GM12878 (cell line): Measurements from ENCODE around the gene MLEC. TPM values are rescaled to one million over a fixed set of nuclear protein-coding genes. Genes with fewer than 3 reads are reported as not detected.
A peak's percentile ranks its signal among the peaks of the same experiment; 100 is the strongest.

ENCODE experiments used
- ATAC-seq: fragments of 200-7000 bp; cut with Tn5 transposase; 3 replicates; pipeline ENCODE4 v1.9.1; 2020; ENCODE audit warnings: mild to moderate bottlenecking, moderate library complexity
- BruUV-seq: library from RNA; stranded (reverse); fragments of 400-500 nt; replicated peaks from 2 replicates; lab custom pipeline; 2021; lab: Mats Ljungman, UMichigan
- CTCF ChIA-PET: fragments of 300-600 bp; sonication (Branson Sonifier 250); formaldehyde crosslinking; extraction: SDS; loops from one replicate; lab custom pipeline; 2021; ENCODE audit warnings: inconsistent platforms; lab: Yijun Ruan, JAX
- POLR2A ChIA-PET: fragments of 350-600 bp; formaldehyde crosslinking; extraction: SDS; loops from one replicate; lab custom pipeline; 2021; ENCODE audit warnings: inconsistent platforms; lab: Charles Lee
- RAD21 ChIA-PET: fragments of 300-600 bp; sonication (Branson Sonifier 250); formaldehyde crosslinking; loops from one replicate; lab custom pipeline; 2023; ENCODE audit warnings: antibody characterized with exemption; ENCODE audit not compliant: unreplicated experiment; lab: Charles Lee
- SMC1A ChIA-PET: fragments of 300-600 bp; sonication (Branson Sonifier 250); formaldehyde crosslinking; loops from one replicate; lab custom pipeline; 2023; ENCODE audit not compliant: unreplicated experiment, uncharacterized antibody; lab: Charles Lee
- DNase-seq: peaks from one replicate; pipeline ENCODE4 v3.0.0-alpha.2; 2011; ENCODE audit warnings: low read depth, low spot score
- FAIRE-seq: peaks from 3 replicates; lab custom pipeline; 2011; peaks lifted over from hg19 to GRCh38; lab: Jason Lieb, UNC
- H2AFZ ChIP-seq: 2 replicates; pipeline ENCODE4 v1.6.0; 2011; ENCODE audit warnings: low read depth, low read length, control low read depth; ENCODE audit not compliant: control insufficient read depth
- H3K27ac ChIP-seq: 2 replicates; pipeline ENCODE4 v1.5.1; 2011; ENCODE audit warnings: control low read depth; ENCODE audit not compliant: control insufficient read depth, insufficient read depth
- H3K27me3 ChIP-seq, 2 experiments: replicated peaks in 1 of 2; 2 replicates each; pipeline versions ENCODE4 v1.6.0 to v1.6.1; 2011; ENCODE audit warnings: low read length in 1 of 2; ENCODE audit not compliant: control insufficient read depth in 2 of 2, insufficient read depth in 2 of 2
- H3K36me3 ChIP-seq, 2 experiments: 2 replicates each; pipeline ENCODE4 v1.5.1; 2011; ENCODE audit warnings: low read length in 1 of 2; ENCODE audit not compliant: control insufficient read depth in 2 of 2, insufficient read depth in 2 of 2
- H3K4me1 ChIP-seq: 2 replicates; pipeline ENCODE4 v1.6.1; 2011; ENCODE audit warnings: mild to moderate bottlenecking, low read length, moderate library complexity, mixed read lengths; ENCODE audit not compliant: control insufficient read depth, insufficient read depth
- H3K4me2 ChIP-seq: 2 replicates; pipeline ENCODE4 v1.6.0; 2011; ENCODE audit warnings: control low read depth; ENCODE audit not compliant: control insufficient read depth, insufficient read depth
- H3K4me3 ChIP-seq: fragments of 200-600 bp; sonication (generic); 2 replicates; pipeline ENCODE4 v1.5.1; 2016
- H3K79me2 ChIP-seq: 2 replicates; pipeline ENCODE4 v1.6.0; 2011; ENCODE audit warnings: low read length; ENCODE audit not compliant: control insufficient read depth, insufficient read depth
- H3K9ac ChIP-seq: 2 replicates; pipeline ENCODE4 v1.8.0; 2011; ENCODE audit warnings: low read length, control low read depth, mixed read lengths; ENCODE audit not compliant: control insufficient read depth, insufficient read depth
- H3K9me3 ChIP-seq: replicated peaks from 3 replicates; pipeline ENCODE4 v1.5.1; 2011; ENCODE audit warnings: mild to moderate bottlenecking, low read length; ENCODE audit not compliant: control insufficient read depth, insufficient read depth
- H4K20me1 ChIP-seq: 2 replicates; pipeline ENCODE4 v1.6.0; 2011; ENCODE audit not compliant: control insufficient read depth, insufficient read depth
- CBX3 ChIP-seq: fragments of 200-600 bp; sonication (generic); IDR thresholded peaks from 2 replicates; pipeline ENCODE4 v1.6.1; 2016; ENCODE audit warnings: low read depth, borderline replicate concordance
- EED ChIP-seq: sonication (generic); IDR thresholded peaks from 2 replicates; pipeline ENCODE4 v1.6.1; 2016; ENCODE audit warnings: antibody characterized with exemption, low read depth
- EGR1 ChIP-seq, 2 experiments: IDR thresholded peaks; 1 replicate in 1 of 2; 2 replicates in 1 of 2; pipeline ENCODE4 v1.6.1; 2011 to 2012; ENCODE audit warnings: low read depth in 2 of 2, low read length in 2 of 2, borderline replicate concordance in 1 of 2, mild to moderate bottlenecking in 1 of 2, moderate library complexity in 1 of 2
- ESRRA ChIP-seq: IDR thresholded peaks from 2 replicates; pipeline ENCODE4 v1.6.1; 2012; ENCODE audit warnings: mild to moderate bottlenecking, low read length, improper control_type of control experiment
- IKZF2 ChIP-seq, 2 experiments: fragments of 450-650 bp; IDR thresholded peaks; 2 replicates each; pipeline ENCODE4 v1.6.1; 2017; ENCODE audit warnings: mild to moderate bottlenecking in 2 of 2, moderate library complexity in 2 of 2
- JUNB ChIP-seq: IDR thresholded peaks from 2 replicates; pipeline ENCODE4 v1.6.1; 2016; ENCODE audit warnings: antibody characterized with exemption, mild to moderate bottlenecking
- MEF2A ChIP-seq: IDR thresholded peaks from 2 replicates; pipeline ENCODE4 v1.6.1; 2011; ENCODE audit warnings: low read depth, mild to moderate bottlenecking, low read length, moderate library complexity; ENCODE audit not compliant: insufficient read depth
- NR2C1 ChIP-seq: fragments of 450-650 bp; IDR thresholded peaks from 2 replicates; pipeline ENCODE4 v1.6.1; 2017; ENCODE audit warnings: antibody characterized with exemption, mild to moderate bottlenecking, moderate library complexity
- PAX5 ChIP-seq: IDR thresholded peaks from 2 replicates; pipeline ENCODE4 v1.6.1; 2011; ENCODE audit warnings: low read depth, low read length, borderline replicate concordance
- PML ChIP-seq: IDR thresholded peaks from 2 replicates; pipeline ENCODE4 v1.6.1; 2012; ENCODE audit warnings: low read length, inconsistent platforms
- SMAD1 ChIP-seq: fragments of 450-650 bp; IDR thresholded peaks from 2 replicates; pipeline ENCODE4 v1.6.1; 2018; ENCODE audit warnings: mild to moderate bottlenecking, low read depth; ENCODE audit not compliant: partially characterized antibody
- SMAD5 ChIP-seq: IDR thresholded peaks from 2 replicates; pipeline ENCODE4 v1.6.1; 2016; ENCODE audit warnings: antibody characterized with exemption, low read depth
- SMARCA5 ChIP-seq: fragments of 450-650 bp; IDR thresholded peaks from 2 replicates; pipeline ENCODE4 v1.6.1; 2017; ENCODE audit warnings: mild to moderate bottlenecking
- SPI1 ChIP-seq: IDR thresholded peaks from 2 replicates; pipeline ENCODE4 v1.6.1; 2011; ENCODE audit warnings: low read depth, mild to moderate bottlenecking, low read length, moderate library complexity, borderline replicate concordance; ENCODE audit not compliant: insufficient read depth
- TBL1XR1 ChIP-seq: IDR thresholded peaks from 2 replicates; pipeline ENCODE4 v1.6.1; 2012; ENCODE audit warnings: low read depth, low read length, improper control_type of control experiment
- USF1 ChIP-seq: IDR thresholded peaks from 2 replicates; pipeline ENCODE4 v1.6.1; 2011; ENCODE audit warnings: borderline replicate concordance, low read depth, mild to moderate bottlenecking, moderate library complexity, mixed read lengths, low read length; ENCODE audit not compliant: insufficient read depth; ENCODE audit errors: extremely low read length
- WRNIP1 ChIP-seq: IDR thresholded peaks from 2 replicates; pipeline ENCODE4 v1.6.1; 2011; ENCODE audit warnings: low read depth, low read length, improper control_type of control experiment, borderline replicate concordance
- ZNF217 ChIP-seq: fragments of 450-650 bp; IDR thresholded peaks from 2 replicates; pipeline ENCODE4 v1.6.1; 2017; ENCODE audit warnings: antibody characterized with exemption, mild to moderate bottlenecking
- WGBS: methylation state at CpG from one replicate; pipeline ENCODE4 v1.1.6; 2016; ENCODE audit warnings: low lambda C conversion rate; ENCODE audit not compliant: insufficient replicate concordance, insufficient coverage; ENCODE audit errors: missing lambda C conversion rate; 5-methylcytosine and 5-hydroxymethylcytosine counted together
- in situ Hi-C: fragments of 300-500 bp; cut with MboI; formaldehyde crosslinking; loops from 9 replicates; pipeline ENCODE4 v1.14.3; 2018; ENCODE audit warnings: mixed read lengths
- intact Hi-C: fragments of 100-400 bp; cut with micrococcal nuclease; formaldehyde crosslinking; loops from one replicate; pipeline ENCODE4 v1.14.2; 2022; ENCODE audit not compliant: unreplicated experiment
- polyA plus RNA-seq, 11 experiments: library from polyadenylated mRNA; depleted of rRNA in 4 of 11; unstranded in 6 of 11; stranded (reverse) in 5 of 11; fragments of >200 nt; fragmentation: Nextera tagmentation in 4 of 11; fragmentation: Illumina TruSeq in 1 of 11; extraction: Ambion mirVana in 4 of 11; extraction: Trizol in 1 of 11; gene quantifications; 1 replicate in 1 of 11; 2 replicates in 10 of 11; pipeline versions ENCODE4 v1.2.1 to v1.2.3, GENCODE V29; 2011 to 2016; ENCODE audit warnings: inconsistent platforms in 2 of 11, missing spikeins in 2 of 11, low read depth in 1 of 11
- total RNA-seq, 4 experiments: library from RNA; depleted of rRNA in 3 of 4; stranded (reverse); fragments of >200 nt in 3 of 4; fragmentation: Illumina TruSeq in 1 of 4; extraction: Trizol in 1 of 4; gene quantifications; 2 replicates each; pipeline versions ENCODE4 v1.2.1 to v1.2.3, GENCODE V29; 2013 to 2021
- TF ChIP-seq, protein P1 (sequence below): IDR thresholded peaks from 2 replicates; pipeline ENCODE4 v1.6.1; 2011; ENCODE audit warnings: borderline replicate concordance, low read depth, mild to moderate bottlenecking, moderate library complexity, low read length; ENCODE audit not compliant: insufficient read depth, poor library complexity, severe bottlenecking
- TF ChIP-seq, protein P2 (sequence below): IDR thresholded peaks from 2 replicates; pipeline ENCODE4 v1.6.1; 2012; ENCODE audit warnings: low read depth, low read length, improper control_type of control experiment
- TF ChIP-seq, protein P3 (sequence below): IDR thresholded peaks from 2 replicates; pipeline ENCODE4 v1.6.1; 2011; ENCODE audit warnings: mild to moderate bottlenecking, low read depth, low read length, moderate library complexity; ENCODE audit not compliant: insufficient replicate concordance

The MLEC gene
- total and polyA plus RNA-seq, 10 of the 15 experiments (the other 5 are each of a cell fraction or from before 2014, with no cell fraction given) = 26.7 to 172 (median 103) TPM

DNA sequence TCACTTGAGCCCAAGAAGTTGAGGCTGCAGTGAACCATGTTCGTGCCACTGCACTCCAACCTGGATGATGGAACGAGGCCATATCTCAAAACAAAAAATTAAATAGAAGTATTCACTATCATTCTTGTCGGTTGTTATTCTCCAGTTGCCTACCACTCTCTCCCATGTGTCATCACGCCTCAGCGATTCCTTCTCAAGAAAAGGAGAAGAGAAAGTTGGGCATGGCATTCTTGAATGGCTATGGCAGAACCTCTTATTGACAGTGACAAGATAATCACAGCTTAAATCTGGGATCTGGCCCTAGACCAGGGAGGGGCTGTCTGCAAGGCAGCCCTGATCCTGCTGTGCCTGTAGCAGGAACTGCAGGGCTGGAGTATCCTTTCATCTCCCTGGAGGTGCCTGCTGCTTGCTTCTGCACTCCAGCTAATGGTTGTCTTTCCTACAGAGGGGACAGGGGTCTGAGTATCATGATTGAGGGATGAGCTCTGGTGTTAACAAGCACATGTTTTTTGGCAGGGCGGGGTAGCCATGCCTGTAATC, 12.8 kb upstream of the MLEC start:
- ChIA-PET CTCF (interaction anchor here (2.2 to 24.8 kb wide), 3 partner anchors 10 to 28 kb away, joined by 5 to 454 read pairs (median 10); partner anchors contain the start of gene CABP1), SMC1A (interaction anchor here (1.8 to 18.2 kb wide), 3 partner anchors 10 to 24 kb away, joined by 7 to 149 read pairs (median 132); partner anchors contain the start of gene MLEC), RAD21 (interaction anchor here (0.5 to 7.1 kb wide), 2 partner anchors 24 to 86 kb away, joined by 3 to 77 read pairs; no protein-coding TSS in a partner anchor), POLR2A (interaction anchor here (0.5 to 5.5 kb wide), 7 partner anchors 8 to 366 kb away, joined by 3 to 29 read pairs (median 4); partner anchors contain the start of gene MLEC)
- peak overlapping the region; percentile 34; the same call in 1 of the 2 replicates for H2AFZ ChIP-seq
- intact Hi-C loops = no loop called here
- FAIRE-seq (no peak), DNase-seq (no peak), ATAC-seq (no peak)
- 20% methylated on average over 6 of the region's 6 CpGs for WGBS
- in situ Hi-C loops = no loop called here
- H4K20me1 ChIP-seq = no peaks in the 10 kb centered on the region
- H3K27ac ChIP-seq = no peak overlapping the region
- no TSS peak for BruUV-seq
- H3K4me1 ChIP-seq = peaks cover 54% of the 10 kb centered on the region
- H3K36me3 ChIP-seq = no peaks in the 10 kb centered on the region
- no peaks in the 10 kb centered on the region for H3K27me3 ChIP-seq
- H3K79me2 ChIP-seq = 0 out of 2 replicates have a peak, but pooled peaks cover under 1% of the 10 kb centered on the region
- peak overlapping the region; percentile 5; the same call in 1 of the 2 replicates for H3K4me2 ChIP-seq
- H3K4me3 ChIP-seq = no peak overlapping the region
- no peak overlapping the region for H3K9ac ChIP-seq
- H3K9me3 ChIP-seq = peaks cover 3% of the 10 kb centered on the region; the same call in 2 of the 3 replicates
- TF ChIP-seq ESRRA (no peak), NR2C1 (no peak), IKZF2 (IDR thresholded peaks at IDR 0.05) (peak; percentile 64 to 73), TBL1XR1 (no peak), CBX3 (no peak), SPI1 (peak; percentile 77; the same call in 1 of the 2 replicates), WRNIP1 (no peak), MEF2A (no peak), JUNB (no peak), USF1 (no peak), EGR1 (IDR thresholded peaks at IDR 0.05; ENCODE audit: borderline replicate concordance in 1 of 2, low read depth in 2 of 2, low read length in 2 of 2) (no peak), SMAD1 (no peak), ZNF217 (no peak), PML (no peak), SMARCA5 (no peak), EED (peak; percentile 57; the same call in 1 of the 2 replicates), PAX5 (0 out of 2 replicates have a peak, but pooled peaks have one; percentile 25), SMAD5 (no peak)
- TF ChIP-seq, protein P1, sequence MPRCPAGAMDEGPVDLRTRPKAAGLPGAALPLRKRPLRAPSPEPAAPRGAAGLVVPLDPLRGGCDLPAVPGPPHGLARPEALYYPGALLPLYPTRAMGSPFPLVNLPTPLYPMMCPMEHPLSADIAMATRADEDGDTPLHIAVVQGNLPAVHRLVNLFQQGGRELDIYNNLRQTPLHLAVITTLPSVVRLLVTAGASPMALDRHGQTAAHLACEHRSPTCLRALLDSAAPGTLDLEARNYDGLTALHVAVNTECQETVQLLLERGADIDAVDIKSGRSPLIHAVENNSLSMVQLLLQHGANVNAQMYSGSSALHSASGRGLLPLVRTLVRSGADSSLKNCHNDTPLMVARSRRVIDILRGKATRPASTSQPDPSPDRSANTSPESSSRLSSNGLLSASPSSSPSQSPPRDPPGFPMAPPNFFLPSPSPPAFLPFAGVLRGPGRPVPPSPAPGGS = no peak
- TF ChIP-seq, protein P2, sequence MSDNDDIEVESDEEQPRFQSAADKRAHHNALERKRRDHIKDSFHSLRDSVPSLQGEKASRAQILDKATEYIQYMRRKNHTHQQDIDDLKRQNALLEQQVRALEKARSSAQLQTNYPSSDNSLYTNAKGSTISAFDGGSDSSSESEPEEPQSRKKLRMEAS = no peak
- TF ChIP-seq, protein P3, sequence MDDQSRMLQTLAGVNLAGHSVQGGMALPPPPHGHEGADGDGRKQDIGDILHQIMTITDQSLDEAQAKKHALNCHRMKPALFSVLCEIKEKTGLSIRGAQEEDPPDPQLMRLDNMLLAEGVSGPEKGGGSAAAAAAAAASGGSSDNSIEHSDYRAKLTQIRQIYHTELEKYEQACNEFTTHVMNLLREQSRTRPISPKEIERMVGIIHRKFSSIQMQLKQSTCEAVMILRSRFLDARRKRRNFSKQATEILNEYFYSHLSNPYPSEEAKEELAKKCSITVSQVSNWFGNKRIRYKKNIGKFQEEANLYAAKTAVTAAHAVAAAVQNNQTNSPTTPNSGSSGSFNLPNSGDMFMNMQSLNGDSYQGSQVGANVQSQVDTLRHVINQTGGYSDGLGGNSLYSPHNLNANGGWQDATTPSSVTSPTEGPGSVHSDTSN = no peak
